ENCODE measurements around the gene MAD2L2. TPM values are rescaled to one million over a fixed set of nuclear protein-coding genes. Genes with fewer than 3 reads are reported as not detected.

Gene MAD2L2
- total RNA-seq, 1 experiment from 2014 or later, result 127 TPM

DNA sequence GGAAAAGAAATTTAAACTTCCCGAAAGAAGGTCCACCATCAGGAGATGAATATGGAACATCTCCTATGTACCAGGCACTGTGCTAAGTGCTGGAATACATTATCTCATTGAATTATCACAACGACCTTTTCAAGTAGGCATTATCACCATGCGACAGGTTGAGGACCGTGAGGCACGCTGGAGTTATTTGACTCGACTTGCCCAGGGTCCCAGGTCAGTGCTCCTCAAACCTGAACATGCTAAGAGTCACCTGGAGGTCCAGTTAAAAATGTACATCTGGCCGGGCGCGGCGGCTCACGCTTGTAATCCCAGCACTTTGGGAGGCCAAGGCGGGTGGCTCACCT lies 39.1 kb upstream of the MAD2L2 start:
- peak overlapping the region; percentile 55; the same call in 1 of the 2 replicates for H3K4me3 ChIP-seq (ENCODE audit: low read length)
- ATAC-seq (no peak), DNase-seq (no peak)
- intact Hi-C loops (cut with micrococcal nuclease), result loop anchor here (1.0 kb wide), 1 partner anchor 55 kb away; no protein-coding TSS in a partner anchor
- H4K20me1 ChIP-seq (ENCODE audit: low read length), result no peaks in the 10 kb centered on the region
- H3K27me3 ChIP-seq (ENCODE audit: low read length), result 0 out of 2 replicates have a peak, but pooled peaks cover 3% of the 10 kb centered on the region
- BruUV-seq (replicated peaks), result no TSS peak
- H3K27ac ChIP-seq (ENCODE audit: low read length), result no peak overlapping the region
- H3K4me1 ChIP-seq (ENCODE audit: insufficient read depth, low read length), result no peaks in the 10 kb centered on the region; the same call in 1 of the 2 replicates
- no peaks in the 10 kb centered on the region for H3K9me3 ChIP-seq (ENCODE audit: low read length)
- TF ChIP-seq, protein P1, sequence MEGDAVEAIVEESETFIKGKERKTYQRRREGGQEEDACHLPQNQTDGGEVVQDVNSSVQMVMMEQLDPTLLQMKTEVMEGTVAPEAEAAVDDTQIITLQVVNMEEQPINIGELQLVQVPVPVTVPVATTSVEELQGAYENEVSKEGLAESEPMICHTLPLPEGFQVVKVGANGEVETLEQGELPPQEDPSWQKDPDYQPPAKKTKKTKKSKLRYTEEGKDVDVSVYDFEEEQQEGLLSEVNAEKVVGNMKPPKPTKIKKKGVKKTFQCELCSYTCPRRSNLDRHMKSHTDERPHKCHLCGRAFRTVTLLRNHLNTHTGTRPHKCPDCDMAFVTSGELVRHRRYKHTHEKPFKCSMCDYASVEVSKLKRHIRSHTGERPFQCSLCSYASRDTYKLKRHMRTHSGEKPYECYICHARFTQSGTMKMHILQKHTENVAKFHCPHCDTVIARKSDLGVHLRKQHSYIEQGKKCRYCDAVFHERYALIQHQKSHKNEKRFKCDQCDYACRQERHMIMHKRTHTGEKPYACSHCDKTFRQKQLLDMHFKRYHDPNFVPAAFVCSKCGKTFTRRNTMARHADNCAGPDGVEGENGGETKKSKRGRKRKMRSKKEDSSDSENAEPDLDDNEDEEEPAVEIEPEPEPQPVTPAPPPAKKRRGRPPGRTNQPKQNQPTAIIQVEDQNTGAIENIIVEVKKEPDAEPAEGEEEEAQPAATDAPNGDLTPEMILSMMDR (conservative IDR thresholded peaks at IDR 0.05; ENCODE audit: low read depth, low read length), result 0 out of 2 replicates have a peak, but pooled peaks have one; percentile 0
- TF ChIP-seq EZH2 (IDR thresholded peaks at IDR 0.05; ENCODE audit: low read length, unreplicated experiment) (no peak), EZH2phosphoT487 (IDR thresholded peaks at IDR 0.05; ENCODE audit: borderline replicate concordance, low read length) (no peak)
- H2AFZ ChIP-seq (ENCODE audit: low read length), result peak overlapping the region; percentile 85; the same call in 1 of the 2 replicates
- H3K9ac ChIP-seq (ENCODE audit: low read length), result no peak overlapping the region
- ChIA-PET POLR2A (ENCODE audit: unreplicated experiment) (no interaction called here), CTCF (interaction anchor here (0.6 to 2.0 kb wide), 4 partner anchors 56 to 74 kb away, joined by 5 to 9 read pairs (median 6); partner anchors contain the start of gene FBXO6)
- H3K36me3 ChIP-seq (ENCODE audit: low read depth, low read length), result no peaks in the 10 kb centered on the region
- H3F3A ChIP-seq (ENCODE audit: low read length, unreplicated experiment), result no peaks in the 10 kb centered on the region
- H3K4me2 ChIP-seq (ENCODE audit: low read length), result peak overlapping the region; percentile 80
- H3K9me2 ChIP-seq (replicated peaks; ENCODE audit: low read length), result no peaks in the 10 kb centered on the region
- no peaks in the 10 kb centered on the region for H3K79me2 ChIP-seq (ENCODE audit: low read length)

DNA sequence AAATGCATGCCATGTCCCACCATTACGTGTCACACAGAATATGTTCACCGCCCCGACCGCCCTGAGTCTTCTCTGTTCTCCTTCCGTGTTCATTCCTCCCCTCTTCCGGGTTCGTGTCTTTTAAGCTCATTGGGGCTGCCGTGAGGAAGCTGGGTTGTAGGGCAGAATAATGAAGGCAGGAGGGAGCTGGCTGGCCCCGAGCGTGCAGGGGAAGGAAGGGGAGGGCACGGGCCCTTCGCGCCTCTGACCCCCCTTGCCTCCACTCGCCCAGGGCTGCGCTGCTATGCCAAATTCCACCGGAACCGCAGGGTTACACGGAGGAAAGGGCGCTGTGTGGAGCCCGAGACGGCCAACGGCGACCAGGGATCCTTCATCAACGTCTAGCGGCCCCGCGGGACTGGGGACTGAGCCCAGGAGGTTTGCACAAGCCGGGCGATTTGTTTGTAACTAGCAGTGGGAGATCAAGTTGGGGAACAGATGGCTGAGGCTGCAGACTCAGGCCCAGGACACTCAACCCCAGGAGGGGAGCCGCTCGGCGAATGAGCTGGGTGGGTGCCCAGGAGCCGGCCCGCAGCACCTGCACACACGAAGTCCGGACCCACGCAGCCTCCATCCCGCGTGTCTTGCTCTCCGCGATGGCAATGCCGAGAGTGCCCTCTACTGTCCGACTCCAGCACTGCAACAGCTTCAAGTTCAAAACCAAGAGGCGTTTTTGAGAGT lies 38.5 kb upstream of the MAD2L2 start:
- H3K79me2 ChIP-seq (ENCODE audit: low read length), result no peaks in the 10 kb centered on the region
- H3K27ac ChIP-seq (ENCODE audit: low read length), result no peak overlapping the region
- peak overlapping the region; percentile 55 for H3K4me3 ChIP-seq (ENCODE audit: low read length)
- DNase-seq (peak; percentile 69), ATAC-seq (peak; percentile 78)
- no peaks in the 10 kb centered on the region for H3K9me2 ChIP-seq (replicated peaks; ENCODE audit: low read length)
- H4K20me1 ChIP-seq (ENCODE audit: low read length), result no peaks in the 10 kb centered on the region
- H3F3A ChIP-seq (ENCODE audit: low read length, unreplicated experiment), result no peaks in the 10 kb centered on the region
- CTCF ChIA-PET, result interaction anchor here (0.6 to 2.0 kb wide), 5 partner anchors 55 to 84 kb away, joined by 3 to 9 read pairs (median 6); partner anchors contain the start of gene FBXO6
- peak overlapping the region; percentile 85 for H2AFZ ChIP-seq (ENCODE audit: low read length)
- POLR2A ChIA-PET (ENCODE audit: unreplicated experiment), result no interaction called here
- no TSS peak for BruUV-seq (replicated peaks)
- H3K4me2 ChIP-seq (ENCODE audit: low read length), result peak overlapping the region; percentile 80
- intact Hi-C loops (cut with micrococcal nuclease), result loop anchor here (1.0 kb wide), 2 partner anchors 38 to 54 kb away; no protein-coding TSS in a partner anchor
- no peaks in the 10 kb centered on the region; the same call in 1 of the 2 replicates for H3K4me1 ChIP-seq (ENCODE audit: insufficient read depth, low read length)
- TF ChIP-seq EZH2 (IDR thresholded peaks at IDR 0.05; ENCODE audit: low read length, unreplicated experiment) (no peak), EZH2phosphoT487 (IDR thresholded peaks at IDR 0.05; ENCODE audit: borderline replicate concordance, low read length) (no peak)
- TF ChIP-seq, protein P1 (conservative IDR thresholded peaks at IDR 0.05; ENCODE audit: low read depth, low read length), result peak; percentile 96
- H3K36me3 ChIP-seq (ENCODE audit: low read depth, low read length), result no peaks in the 10 kb centered on the region
- no peaks in the 10 kb centered on the region for H3K9me3 ChIP-seq (ENCODE audit: low read length)
- 0 out of 2 replicates have a peak, but pooled peaks cover 3% of the 10 kb centered on the region for H3K27me3 ChIP-seq (ENCODE audit: low read length)
- no peak overlapping the region for H3K9ac ChIP-seq (ENCODE audit: low read length)
